ENCODE data around the gene GLIPR1L2. TPM values are rescaled to one million over a fixed set of nuclear protein-coding genes. Genes with fewer than 3 reads are reported as not detected.
A peak's percentile ranks its signal among the peaks of the same experiment; 100 is the strongest.

Gene GLIPR1L2
- total RNA-seq, 1 donor from 2014 or later, result 0.20 TPM

- no peaks in the 10 kb centered on the region for H3K27me3 Mint-ChIP-seq
- peak overlapping the region; percentile 97 for H3K27ac Mint-ChIP-seq
- H3K4me3 Mint-ChIP-seq, result peak overlapping the region; percentile 94
- H3K36me3 Mint-ChIP-seq (ENCODE audit: low read depth), result peaks cover 4% of the 10 kb centered on the region
- no peak for TF ChIP-seq CTCF (IDR thresholded peaks at IDR 0.05)
- no peak for ATAC-seq (ENCODE audit: low read depth)
- H3K4me1 Mint-ChIP-seq, result peaks cover 38% of the 10 kb centered on the region
- ChIA-PET POLR2A (interaction anchor here (0.6 to 3.6 kb wide), 9 partner anchors 15 to 958 kb away, joined by 3 to 37 read pairs (median 10); partner anchors contain the start of genes BBS10, GLIPR1 and KRR1), CTCF (interaction anchor here (0.9 to 3.3 kb wide), 10 partner anchors 17 to 1164 kb away, joined by 3 to 32 read pairs (median 6); partner anchors contain the start of gene GLIPR1L1)
- no peaks in the 10 kb centered on the region for H3K9me3 Mint-ChIP-seq
- intact Hi-C loops (cut with micrococcal nuclease), result loop anchor here (2.0 to 10.0 kb wide), 4 partner anchors 47 to 1674 kb away; partner anchors contain the start of genes E2F7 and OSBPL8
- no peak for DNase-seq
These were observed 562 bp upstream of the GLIPR1L2 start for GRCh38 chr12:75390156-75390898.

DNA sequence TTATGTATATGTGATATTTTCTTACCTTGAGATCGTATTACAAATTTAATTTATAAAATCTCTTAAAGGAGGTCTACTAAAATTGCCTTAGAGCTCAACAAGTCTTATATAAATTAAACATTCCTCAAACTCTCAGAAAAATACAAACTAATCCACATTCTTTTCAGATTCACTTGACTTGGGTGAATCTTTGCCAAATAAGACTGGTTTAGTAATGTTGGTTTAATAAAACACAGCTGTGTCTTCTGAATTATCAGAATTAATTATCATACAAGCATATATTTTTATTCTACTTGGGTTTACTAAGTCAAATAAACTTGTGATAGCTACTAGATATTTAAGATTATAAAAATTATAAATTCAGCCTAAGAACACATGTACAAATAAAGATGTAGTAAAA, 13.3 kb downstream of the GLIPR1L2 start:
- no peak overlapping the region for H3K27ac Mint-ChIP-seq
- POLR2A ChIA-PET, result interaction anchor here (0.6 kb wide), 1 partner anchor 38 kb away, joined by 3 read pairs; no protein-coding TSS in a partner anchor
- H3K27me3 Mint-ChIP-seq, result no peaks in the 10 kb centered on the region
- intact Hi-C loops (cut with micrococcal nuclease), result no loop called here
- H3K4me1 Mint-ChIP-seq, result no peaks in the 10 kb centered on the region
- TF ChIP-seq CTCF (IDR thresholded peaks at IDR 0.05), result no peak
- H3K4me3 Mint-ChIP-seq, result no peak overlapping the region
- H3K9me3 Mint-ChIP-seq, result no peaks in the 10 kb centered on the region
- no peak for ATAC-seq (ENCODE audit: low read depth)
- H3K36me3 Mint-ChIP-seq (ENCODE audit: low read depth), result no peaks in the 10 kb centered on the region
- DNase-seq, result no peak
- CTCF ChIA-PET, result interaction anchor here (1.0 kb wide), 1 partner anchor 13 kb away, joined by 3 read pairs; no protein-coding TSS in a partner anchor

DNA sequence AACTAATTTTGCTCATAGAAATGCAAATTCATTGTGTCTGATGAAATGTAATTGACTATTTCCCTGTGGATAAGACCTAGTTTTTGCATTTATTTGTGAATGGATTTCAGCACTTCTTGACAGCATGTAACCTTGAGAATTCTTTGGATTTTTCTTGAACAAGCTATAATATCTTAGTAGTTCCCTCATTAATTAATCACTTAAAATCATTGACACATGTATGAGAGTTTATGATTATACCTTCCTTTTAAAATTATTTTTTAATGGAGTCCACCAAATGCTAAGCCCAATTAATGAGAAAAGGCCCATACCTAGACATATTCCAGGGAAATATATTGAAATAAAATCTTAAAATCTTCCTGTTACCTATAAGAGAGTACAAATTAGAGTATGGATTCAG, 16.8 kb downstream of the GLIPR1L2 start:
- POLR2A ChIA-PET, result no interaction called here
- no peak for TF ChIP-seq CTCF (IDR thresholded peaks at IDR 0.05)
- Mint-ChIP-seq H3K27ac (no peak overlapping the region), H3K4me1 (peaks cover 3% of the 10 kb centered on the region), H3K27me3 (no peaks in the 10 kb centered on the region), H3K36me3 (ENCODE audit: low read depth) (no peaks in the 10 kb centered on the region), H3K4me3 (no peak overlapping the region), H3K9me3 (no peaks in the 10 kb centered on the region)
- ATAC-seq (ENCODE audit: low read depth) (no peak), DNase-seq (no peak)
- intact Hi-C loops (cut with micrococcal nuclease), result no loop called here
- CTCF ChIA-PET, result interaction anchor here (1.4 kb wide), 1 partner anchor 16 kb away, joined by 5 read pairs; the partner anchor contains the start of gene GLIPR1L2

DNA sequence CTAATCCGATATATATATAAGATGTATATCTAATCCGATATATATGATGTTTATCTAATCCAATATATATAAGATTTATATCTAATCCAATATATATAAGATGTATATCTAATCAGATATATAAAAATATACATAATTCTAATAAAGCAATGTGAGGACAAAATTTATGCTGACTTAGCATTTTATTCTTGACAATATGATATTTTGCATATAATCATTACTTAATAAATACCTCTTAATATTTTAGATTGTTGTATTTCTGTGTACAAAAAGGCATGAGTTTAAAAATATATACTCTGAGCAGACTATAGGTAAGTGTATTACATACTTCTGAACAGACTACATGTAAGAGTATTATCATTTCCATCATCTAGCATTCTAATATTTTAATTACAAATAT, 18.9 kb downstream of the GLIPR1L2 start:
- TF ChIP-seq CTCF (IDR thresholded peaks at IDR 0.05), result no peak
- Mint-ChIP-seq H3K4me1 (peaks cover 3% of the 10 kb centered on the region), H3K27ac (no peak overlapping the region), H3K9me3 (no peaks in the 10 kb centered on the region), H3K4me3 (no peak overlapping the region), H3K27me3 (no peaks in the 10 kb centered on the region), H3K36me3 (ENCODE audit: low read depth) (no peaks in the 10 kb centered on the region)
- CTCF ChIA-PET, result no interaction called here
- intact Hi-C loops (cut with micrococcal nuclease), result no loop called here
- ATAC-seq (ENCODE audit: low read depth), result no peak
- POLR2A ChIA-PET, result no interaction called here
- DNase-seq, result no peak

- ChIA-PET POLR2A (no interaction called here), CTCF (no interaction called here)
- no peak overlapping the region for H3K4me3 Mint-ChIP-seq
- TF ChIP-seq CTCF (IDR thresholded peaks at IDR 0.05), result no peak
- ATAC-seq (ENCODE audit: low read depth), result no peak
- intact Hi-C loops (cut with micrococcal nuclease), result no loop called here
- H3K27ac Mint-ChIP-seq, result no peak overlapping the region
- no peaks in the 10 kb centered on the region for H3K9me3 Mint-ChIP-seq
- peaks cover 3% of the 10 kb centered on the region for H3K4me1 Mint-ChIP-seq
- DNase-seq, result no peak
- no peaks in the 10 kb centered on the region for H3K36me3 Mint-ChIP-seq (ENCODE audit: low read depth)
- no peaks in the 10 kb centered on the region for H3K27me3 Mint-ChIP-seq
These were observed 23.8 kb downstream of the GLIPR1L2 start for GRCh38 chr12:75414671-75415070.
